GM18868 (cell line): ENCODE data around the gene CCDC172.

ENCODE experiments used
- ATAC-seq: cut with Tn5 transposase; IDR thresholded peaks from one replicate; pipeline ENCODE4 v1.9.1; 2021; ENCODE audit warnings: mild to moderate bottlenecking, moderate library complexity; ENCODE audit not compliant: unreplicated experiment

The CCDC172 gene

GRCh38 chr10:116429288-116429977, 105.2 kb downstream of the CCDC172 start:
- ATAC-seq, result no peak
